Panc1 (cell line): ENCODE data around the gene SCN2B. TPM values are rescaled to one million over a fixed set of nuclear protein-coding genes. Genes with fewer than 3 reads are reported as not detected.

Source experiments
- ATAC-seq: fragments of 200-7000 bp; cut with Tn5 transposase; 2 replicates; pipeline ENCODE4 v1.9.1; 2020; ENCODE audit warnings: mild to moderate bottlenecking, moderate library complexity
- BruUV-seq: library from RNA; stranded (reverse); fragments of 400-500 nt; replicated peaks from 2 replicates; lab custom pipeline; 2021; lab: Mats Ljungman, UMichigan
- CTCF ChIA-PET: fragments of 300-600 bp; sonication (Branson Sonifier 250); formaldehyde crosslinking; loops from one replicate; lab custom pipeline; 2022; ENCODE audit warnings: antibody characterized with exemption; lab: Charles Lee
- POLR2A ChIA-PET: fragments of 300-600 bp; sonication (Branson Sonifier 250); formaldehyde crosslinking; loops from one replicate; lab custom pipeline; 2022; ENCODE audit warnings: antibody characterized with exemption; lab: Charles Lee
- DNase-seq: peaks from one replicate; pipeline ENCODE4 v3.0.0-alpha.2; 2010; ENCODE audit warnings: low read depth, low spot score
- H3K27ac ChIP-seq: 2 replicates; pipeline ENCODE4 v1.5.1; 2011; ENCODE audit warnings: mild to moderate bottlenecking, low read length, inconsistent platforms
- H3K27me3 ChIP-seq: fragments of 200-500 bp; sonication (Bioruptor generic); 2 replicates; pipeline ENCODE4 v1.6.0; 2014; ENCODE audit warnings: low read length, inconsistent platforms; ENCODE audit not compliant: control insufficient read depth, insufficient read depth
- H3K36me3 ChIP-seq: fragments of 200-500 bp; sonication (Bioruptor generic); 2 replicates; pipeline ENCODE4 v1.5.1; 2014; ENCODE audit warnings: inconsistent platforms, mild to moderate bottlenecking, low read length, moderate library complexity; ENCODE audit not compliant: control insufficient read depth, insufficient read depth
- H3K4me1 ChIP-seq: 2 replicates; pipeline ENCODE4 v1.5.1; 2011; ENCODE audit warnings: inconsistent platforms, mild to moderate bottlenecking, low read length, moderate library complexity; ENCODE audit not compliant: control insufficient read depth, insufficient read depth
- H3K4me3 ChIP-seq, 2 experiments: 2 replicates each; pipeline ENCODE4 v1.5.1; 2011 to 2012; ENCODE audit warnings: low read depth in 2 of 2, low read length in 2 of 2, mild to moderate bottlenecking in 2 of 2, inconsistent platforms in 1 of 2, moderate library complexity in 1 of 2
- H3K9me3 ChIP-seq: fragments of 200-500 bp; sonication (Bioruptor generic); 2 replicates; pipeline ENCODE4 v1.5.1; 2014; ENCODE audit warnings: low read depth, mild to moderate bottlenecking, inconsistent platforms, low read length, moderate library complexity; ENCODE audit not compliant: control insufficient read depth, insufficient read depth
- POLR2AphosphoS5 ChIP-seq: IDR thresholded peaks from 2 replicates; pipeline ENCODE4 v1.6.1; 2012; ENCODE audit warnings: mild to moderate bottlenecking, low read depth, low read length, moderate library complexity
- SIN3A ChIP-seq: IDR thresholded peaks from 2 replicates; pipeline ENCODE4 v1.6.1; 2012; ENCODE audit warnings: low read depth, mild to moderate bottlenecking, low read length, moderate library complexity, borderline replicate concordance; ENCODE audit not compliant: insufficient read depth
- TCF7L2 ChIP-seq: IDR thresholded peaks from 2 replicates; pipeline ENCODE4 v1.6.1; 2011; ENCODE audit warnings: mild to moderate bottlenecking, low read depth, low read length, inconsistent platforms
- in situ Hi-C: cut with HindIII; loops from 2 replicates; pipeline ENCODE4 v1.10.0; 2016; ENCODE audit warnings: low sequenced_read_pairs, low pct_unique_long_range_greater_than_20kb
- intact Hi-C: fragments of 100-400 bp; cut with micrococcal nuclease; formaldehyde crosslinking; loops from one replicate; pipeline ENCODE4 v1.10.0; 2022; ENCODE audit not compliant: unreplicated experiment
- total RNA-seq: library from RNA; stranded (reverse); gene quantifications from one replicate; pipeline ENCODE4 v1.2.1, GENCODE V29; 2021; ENCODE audit not compliant: unreplicated experiment
- TF ChIP-seq, protein P1 (sequence below): fragments of 450-650 bp; IDR thresholded peaks from 2 replicates; pipeline ENCODE4 v1.5.1; 2017; ENCODE audit warnings: mild to moderate bottlenecking
- TF ChIP-seq, protein P2 (sequence below), 2 experiments: IDR thresholded peaks; 2 replicates each; pipeline ENCODE4 v1.6.1; 2011 to 2012; ENCODE audit warnings: low read depth in 2 of 2, control low read depth in 1 of 2, low read length in 1 of 2, mild to moderate bottlenecking in 1 of 2, moderate library complexity in 1 of 2; ENCODE audit not compliant: insufficient read depth in 1 of 2

Gene SCN2B
- total RNA-seq, 1 experiment from 2014 or later: not detected

DNA sequence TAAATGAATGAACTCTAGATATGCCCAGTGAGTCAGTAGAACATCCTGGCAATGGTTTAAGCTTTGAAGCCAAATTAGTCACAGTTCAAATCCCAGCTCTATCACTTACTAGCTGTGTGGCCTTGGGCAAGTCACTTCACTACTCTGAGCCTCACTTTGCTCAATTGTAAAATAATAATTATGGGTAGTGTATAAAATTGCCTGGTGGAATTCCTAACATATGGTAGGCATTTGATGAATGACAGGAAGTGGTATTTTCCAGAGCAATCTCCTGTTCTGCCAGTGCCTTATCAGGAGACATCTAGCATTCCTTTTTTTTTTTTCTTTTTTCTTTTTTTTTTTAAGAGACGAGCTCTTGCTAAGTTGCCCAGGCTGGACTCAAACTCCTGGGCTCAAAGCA, 36.9 kb downstream of the SCN2B start:
- TF ChIP-seq, protein P1, sequence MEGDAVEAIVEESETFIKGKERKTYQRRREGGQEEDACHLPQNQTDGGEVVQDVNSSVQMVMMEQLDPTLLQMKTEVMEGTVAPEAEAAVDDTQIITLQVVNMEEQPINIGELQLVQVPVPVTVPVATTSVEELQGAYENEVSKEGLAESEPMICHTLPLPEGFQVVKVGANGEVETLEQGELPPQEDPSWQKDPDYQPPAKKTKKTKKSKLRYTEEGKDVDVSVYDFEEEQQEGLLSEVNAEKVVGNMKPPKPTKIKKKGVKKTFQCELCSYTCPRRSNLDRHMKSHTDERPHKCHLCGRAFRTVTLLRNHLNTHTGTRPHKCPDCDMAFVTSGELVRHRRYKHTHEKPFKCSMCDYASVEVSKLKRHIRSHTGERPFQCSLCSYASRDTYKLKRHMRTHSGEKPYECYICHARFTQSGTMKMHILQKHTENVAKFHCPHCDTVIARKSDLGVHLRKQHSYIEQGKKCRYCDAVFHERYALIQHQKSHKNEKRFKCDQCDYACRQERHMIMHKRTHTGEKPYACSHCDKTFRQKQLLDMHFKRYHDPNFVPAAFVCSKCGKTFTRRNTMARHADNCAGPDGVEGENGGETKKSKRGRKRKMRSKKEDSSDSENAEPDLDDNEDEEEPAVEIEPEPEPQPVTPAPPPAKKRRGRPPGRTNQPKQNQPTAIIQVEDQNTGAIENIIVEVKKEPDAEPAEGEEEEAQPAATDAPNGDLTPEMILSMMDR: no peak
- TF ChIP-seq SIN3A: no peak
- TF ChIP-seq, protein P2, sequence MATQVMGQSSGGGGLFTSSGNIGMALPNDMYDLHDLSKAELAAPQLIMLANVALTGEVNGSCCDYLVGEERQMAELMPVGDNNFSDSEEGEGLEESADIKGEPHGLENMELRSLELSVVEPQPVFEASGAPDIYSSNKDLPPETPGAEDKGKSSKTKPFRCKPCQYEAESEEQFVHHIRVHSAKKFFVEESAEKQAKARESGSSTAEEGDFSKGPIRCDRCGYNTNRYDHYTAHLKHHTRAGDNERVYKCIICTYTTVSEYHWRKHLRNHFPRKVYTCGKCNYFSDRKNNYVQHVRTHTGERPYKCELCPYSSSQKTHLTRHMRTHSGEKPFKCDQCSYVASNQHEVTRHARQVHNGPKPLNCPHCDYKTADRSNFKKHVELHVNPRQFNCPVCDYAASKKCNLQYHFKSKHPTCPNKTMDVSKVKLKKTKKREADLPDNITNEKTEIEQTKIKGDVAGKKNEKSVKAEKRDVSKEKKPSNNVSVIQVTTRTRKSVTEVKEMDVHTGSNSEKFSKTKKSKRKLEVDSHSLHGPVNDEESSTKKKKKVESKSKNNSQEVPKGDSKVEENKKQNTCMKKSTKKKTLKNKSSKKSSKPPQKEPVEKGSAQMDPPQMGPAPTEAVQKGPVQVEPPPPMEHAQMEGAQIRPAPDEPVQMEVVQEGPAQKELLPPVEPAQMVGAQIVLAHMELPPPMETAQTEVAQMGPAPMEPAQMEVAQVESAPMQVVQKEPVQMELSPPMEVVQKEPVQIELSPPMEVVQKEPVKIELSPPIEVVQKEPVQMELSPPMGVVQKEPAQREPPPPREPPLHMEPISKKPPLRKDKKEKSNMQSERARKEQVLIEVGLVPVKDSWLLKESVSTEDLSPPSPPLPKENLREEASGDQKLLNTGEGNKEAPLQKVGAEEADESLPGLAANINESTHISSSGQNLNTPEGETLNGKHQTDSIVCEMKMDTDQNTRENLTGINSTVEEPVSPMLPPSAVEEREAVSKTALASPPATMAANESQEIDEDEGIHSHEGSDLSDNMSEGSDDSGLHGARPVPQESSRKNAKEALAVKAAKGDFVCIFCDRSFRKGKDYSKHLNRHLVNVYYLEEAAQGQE (IDR thresholded peaks at IDR 0.05; ENCODE audit: insufficient read depth in 1 of 2, low read depth in 2 of 2, low read length in 1 of 2): no peak
- no peak for TF ChIP-seq POLR2AphosphoS5
- no peak for TF ChIP-seq TCF7L2
- Histone ChIP-seq H3K36me3 (no peaks in the 10 kb centered on the region), H3K27me3 (peaks cover 27% of the 10 kb centered on the region), H3K9me3 (no peaks in the 10 kb centered on the region), H3K27ac (no peak overlapping the region), H3K4me3 (no peak overlapping the region), H3K4me1 (no peaks in the 10 kb centered on the region)
- no peak for DNase-seq
- BruUV-seq: no TSS peak
- intact Hi-C loops (no loop called here), in situ Hi-C loops (no loop called here)
- ChIA-PET CTCF (no interaction called here), POLR2A (interaction anchor here (0.6 kb wide), 2 partner anchors 152 to 513 kb away, joined by 3 to 5 read pairs; no protein-coding TSS in a partner anchor)
- no peak for ATAC-seq

DNA sequence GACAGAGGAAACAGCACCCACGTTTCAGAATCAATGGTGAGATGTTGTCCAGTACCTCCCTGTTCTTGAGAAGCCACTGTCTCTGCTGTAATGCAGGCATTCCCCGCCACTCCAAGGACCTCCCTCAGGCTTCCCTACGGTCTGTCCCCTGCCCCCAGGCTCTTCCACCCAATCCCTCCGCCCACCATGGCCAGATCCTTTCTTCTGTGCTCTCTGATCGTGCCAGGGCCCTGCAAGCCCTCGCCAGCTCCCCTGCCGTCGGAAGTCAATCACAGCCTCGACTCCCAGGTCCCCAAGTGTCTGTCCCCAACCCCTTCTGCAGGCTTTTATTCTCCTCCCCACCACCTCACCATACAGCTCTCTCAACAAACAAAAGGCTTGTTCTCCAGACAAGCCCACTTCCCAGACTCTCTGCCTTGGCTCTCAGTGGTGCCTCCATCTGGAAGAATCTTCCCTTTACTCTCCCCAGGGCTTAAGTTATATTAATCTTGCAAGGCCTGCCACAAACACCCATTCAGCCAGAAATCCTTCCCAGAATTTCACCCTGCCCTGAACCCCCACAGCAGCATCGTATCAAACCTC, 37.5 kb downstream of the SCN2B start:
- no TSS peak for BruUV-seq
- H3K4me3 ChIP-seq: no peak overlapping the region
- in situ Hi-C loops: no loop called here
- CTCF ChIA-PET: no interaction called here
- H3K27me3 ChIP-seq: peaks cover 24% of the 10 kb centered on the region
- ATAC-seq (no peak), DNase-seq (no peak)
- no peaks in the 10 kb centered on the region for H3K36me3 ChIP-seq
- intact Hi-C loops: no loop called here
- POLR2A ChIA-PET: no interaction called here
- no peaks in the 10 kb centered on the region for H3K4me1 ChIP-seq
- H3K9me3 ChIP-seq: no peaks in the 10 kb centered on the region
- TF ChIP-seq, protein P1: no peak
- TF ChIP-seq, protein P2 (IDR thresholded peaks at IDR 0.05; ENCODE audit: insufficient read depth in 1 of 2, low read depth in 2 of 2, low read length in 1 of 2): no peak
- TF ChIP-seq POLR2AphosphoS5 (no peak), TCF7L2 (no peak), SIN3A (no peak)
- H3K27ac ChIP-seq: no peak overlapping the region
